Activated T-cell treated with anti-CD3 and anti-CD28 coated beads, Interleukin-2, amount 50 U/mL, for 1 hour (primary cell): ENCODE data around the gene PHLPP1.

Experiments used
- DNase-seq: peaks from one replicate; pipeline ENCODE4 v3.0.0-alpha.2; 2020

Gene PHLPP1

DNA sequence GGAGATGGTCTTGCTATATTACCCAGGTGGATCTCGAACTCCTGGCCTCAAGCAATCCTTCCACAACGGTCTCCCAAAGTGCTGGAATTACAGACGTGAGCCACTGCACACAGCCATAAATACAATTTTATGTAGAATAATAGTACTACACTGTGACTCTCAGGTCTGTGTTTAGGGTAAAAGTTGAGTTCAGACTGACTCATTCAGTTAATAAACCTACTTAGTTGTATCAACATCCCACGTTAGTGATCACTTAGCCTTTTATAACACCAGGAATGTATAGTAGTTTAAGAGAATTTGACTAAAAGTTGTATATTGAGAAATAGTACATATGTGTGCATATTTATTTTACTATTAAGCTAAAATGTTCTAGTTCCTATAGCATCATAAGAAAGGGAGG is 237.5 kb downstream of the PHLPP1 start:
- no peak for DNase-seq

DNA sequence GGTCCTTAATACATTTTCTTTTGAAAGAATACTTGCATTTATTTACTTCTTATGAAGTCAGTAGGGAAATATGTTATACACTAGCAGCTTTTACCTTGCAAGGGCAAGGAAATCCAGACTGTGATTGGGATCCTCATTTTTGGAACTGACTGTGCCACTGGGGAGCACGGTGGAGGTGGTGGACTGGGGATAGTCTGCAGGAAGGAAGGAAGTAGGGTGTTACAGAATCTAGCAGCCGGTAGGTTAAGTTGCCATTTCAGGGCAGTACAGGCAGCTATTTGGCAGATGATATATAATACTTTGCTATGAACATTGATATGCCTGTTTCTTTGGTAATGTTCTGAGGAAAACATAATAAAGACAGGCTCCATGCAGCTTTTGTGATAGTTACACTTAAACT is 238.3 kb downstream of the PHLPP1 start:
- no peak for DNase-seq

DNA sequence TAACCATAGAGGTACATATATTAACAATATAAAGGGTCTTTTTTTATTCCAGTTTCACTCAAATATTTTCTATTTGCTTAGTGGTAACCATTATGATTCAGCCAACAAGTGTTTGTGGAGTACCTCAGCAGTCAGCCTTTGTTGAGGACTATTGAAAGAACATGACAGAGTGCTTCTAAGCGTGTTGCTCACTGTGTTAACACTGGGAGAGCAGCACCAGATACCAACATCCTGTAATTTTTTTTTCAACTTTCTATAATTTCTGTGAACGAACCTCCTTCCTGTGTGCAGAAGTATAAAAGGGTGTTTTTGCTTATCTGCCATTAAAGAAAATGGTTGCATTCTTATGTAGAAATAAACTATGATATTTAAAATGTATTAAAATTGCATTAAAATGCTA is 239.0 kb downstream of the PHLPP1 start:
- no peak for DNase-seq

DNA sequence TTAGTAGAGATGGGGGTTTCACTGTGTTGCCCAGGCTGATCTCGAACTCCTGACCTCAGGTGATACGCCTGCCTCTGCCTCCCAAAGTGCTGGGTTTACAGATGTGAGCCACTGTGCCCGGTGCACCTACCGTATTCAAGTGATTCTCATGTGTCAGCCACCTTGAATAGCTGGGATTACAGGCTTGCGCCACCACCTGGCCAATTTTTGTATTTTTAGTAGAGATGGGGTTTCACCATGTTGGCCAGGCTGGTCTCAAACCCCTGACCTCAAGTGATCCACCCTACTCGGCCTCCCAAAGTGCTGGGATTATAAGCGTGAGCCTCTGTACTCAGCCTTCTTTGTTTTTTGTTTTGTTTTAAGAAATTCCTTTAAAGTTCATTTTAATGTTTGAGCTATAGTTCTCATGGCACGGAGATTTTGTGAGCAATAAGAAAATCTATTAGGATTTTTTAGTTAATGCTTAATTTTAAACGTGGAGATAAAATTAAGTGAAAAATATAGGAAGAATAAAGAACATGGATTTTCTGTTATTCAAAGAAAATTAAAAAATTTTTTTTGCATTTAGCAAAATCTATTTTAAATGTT is 242.6 kb downstream of the PHLPP1 start:
- peak; percentile 22 for DNase-seq

DNA sequence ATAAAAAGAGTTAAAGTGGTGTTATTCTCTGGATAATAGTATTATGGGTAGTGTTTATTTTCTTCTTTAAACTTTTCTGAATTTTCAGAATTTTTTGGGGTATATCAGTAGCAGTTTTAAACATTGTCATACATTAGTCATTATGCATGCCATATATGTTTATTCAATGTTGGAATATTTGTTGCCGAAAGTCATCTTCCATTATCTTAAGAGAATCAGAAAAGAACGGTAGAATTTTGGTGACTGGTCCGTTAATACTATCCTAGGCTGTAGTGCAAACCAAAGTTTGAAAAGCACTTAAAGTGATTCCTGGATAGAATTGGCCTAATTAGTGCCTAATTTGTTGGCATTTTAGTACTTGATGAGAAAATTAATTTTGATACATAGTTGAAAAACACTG is 244.1 kb downstream of the PHLPP1 start:
- no peak for DNase-seq

DNA sequence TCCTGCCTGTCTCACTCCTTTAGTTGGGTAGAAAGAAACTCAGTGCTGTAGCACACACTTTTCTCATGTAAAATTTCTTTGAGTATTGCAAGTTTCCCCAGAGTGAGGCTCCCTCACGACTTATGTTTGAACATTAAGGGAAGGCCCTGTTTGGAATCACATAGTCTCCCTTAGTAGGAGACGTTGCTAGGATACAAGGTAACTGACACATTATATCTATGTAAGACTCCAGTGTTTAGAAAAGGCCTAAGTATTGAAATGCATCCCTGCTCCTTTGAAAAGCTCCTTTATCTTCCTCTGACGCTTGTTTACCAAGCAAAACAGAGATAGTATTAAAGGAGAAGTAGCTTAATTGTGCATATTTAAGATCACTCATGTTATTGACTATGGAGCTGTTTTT is 248.2 kb downstream of the PHLPP1 start:
- no peak for DNase-seq

DNA sequence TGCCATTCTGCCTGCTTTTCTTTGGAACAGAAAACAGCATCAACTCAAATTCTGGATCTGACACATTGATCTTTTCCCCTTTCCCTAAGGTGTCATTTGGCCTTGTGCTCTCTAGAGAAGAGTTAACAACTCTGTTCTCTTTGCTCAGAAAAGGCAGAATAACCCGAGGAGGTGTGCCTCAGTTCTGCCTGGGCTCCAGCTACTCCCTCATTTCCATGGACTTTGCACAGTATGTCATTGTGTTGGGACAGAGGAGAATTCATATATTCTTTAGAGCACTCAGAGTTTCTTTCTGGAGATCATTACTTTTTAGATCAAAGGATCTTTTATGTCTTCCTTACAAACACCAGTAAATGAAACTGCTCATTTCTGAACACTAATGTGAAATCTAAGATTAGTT is 249.1 kb downstream of the PHLPP1 start:
- no peak for DNase-seq

DNA sequence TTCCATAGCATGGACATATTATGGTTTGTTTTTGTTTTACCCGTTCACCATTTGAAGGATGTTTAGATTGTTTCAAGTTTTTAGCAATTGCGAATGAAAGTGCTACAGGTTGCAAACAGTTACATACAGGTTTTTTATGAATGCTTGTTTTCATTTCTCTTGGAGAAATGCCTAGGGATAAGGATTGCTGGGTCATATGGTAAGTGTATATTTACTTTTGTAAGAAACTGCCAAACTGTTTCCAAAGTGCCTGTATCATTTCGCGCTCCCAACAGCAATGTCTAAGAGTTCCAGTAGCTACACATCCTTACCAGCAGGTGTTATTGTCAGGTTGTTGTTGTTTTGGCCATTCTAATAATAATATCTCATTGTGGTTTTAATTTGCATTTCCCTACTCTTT is 251.7 kb downstream of the PHLPP1 start:
- no peak for DNase-seq

DNA sequence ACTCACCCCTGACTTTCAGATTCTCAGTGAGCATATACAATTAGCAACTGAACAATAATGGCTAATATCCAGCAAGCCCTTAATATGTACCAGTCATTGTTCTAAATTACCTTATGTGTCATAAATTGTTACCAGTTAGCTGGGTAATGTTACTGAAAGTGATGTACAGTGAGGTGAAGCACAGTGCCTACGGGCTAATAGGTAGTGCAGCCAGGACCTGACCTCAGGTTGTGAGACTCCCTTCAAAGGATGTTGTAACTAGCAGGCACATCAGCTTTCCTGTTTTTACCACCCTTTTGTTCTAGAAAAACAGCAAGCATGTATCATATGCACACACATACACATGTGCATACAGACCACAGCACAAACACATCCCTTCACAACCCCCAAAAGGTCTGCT is 258.3 kb downstream of the PHLPP1 start:
- DNase-seq: no peak

DNA sequence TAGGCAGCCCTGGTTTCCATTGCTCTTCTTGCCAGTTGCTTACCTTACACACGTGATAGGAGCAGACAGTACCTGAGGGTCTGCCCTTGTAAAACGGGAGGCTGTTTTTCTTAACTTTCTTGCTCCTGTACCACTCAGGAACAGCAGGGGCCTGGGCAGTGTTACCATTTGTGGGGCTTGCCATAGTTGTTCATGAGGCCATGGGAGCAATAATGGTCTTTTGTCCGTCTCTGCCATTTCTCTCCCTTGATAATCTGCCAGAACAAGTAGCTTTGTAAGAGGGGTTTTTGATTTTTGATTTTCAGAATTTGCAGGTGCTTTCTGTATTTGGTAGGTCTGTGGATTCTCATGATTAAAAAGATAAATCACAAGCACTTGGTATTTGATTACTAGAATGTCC is 259.0 kb downstream of the PHLPP1 start:
- no peak for DNase-seq

DNA sequence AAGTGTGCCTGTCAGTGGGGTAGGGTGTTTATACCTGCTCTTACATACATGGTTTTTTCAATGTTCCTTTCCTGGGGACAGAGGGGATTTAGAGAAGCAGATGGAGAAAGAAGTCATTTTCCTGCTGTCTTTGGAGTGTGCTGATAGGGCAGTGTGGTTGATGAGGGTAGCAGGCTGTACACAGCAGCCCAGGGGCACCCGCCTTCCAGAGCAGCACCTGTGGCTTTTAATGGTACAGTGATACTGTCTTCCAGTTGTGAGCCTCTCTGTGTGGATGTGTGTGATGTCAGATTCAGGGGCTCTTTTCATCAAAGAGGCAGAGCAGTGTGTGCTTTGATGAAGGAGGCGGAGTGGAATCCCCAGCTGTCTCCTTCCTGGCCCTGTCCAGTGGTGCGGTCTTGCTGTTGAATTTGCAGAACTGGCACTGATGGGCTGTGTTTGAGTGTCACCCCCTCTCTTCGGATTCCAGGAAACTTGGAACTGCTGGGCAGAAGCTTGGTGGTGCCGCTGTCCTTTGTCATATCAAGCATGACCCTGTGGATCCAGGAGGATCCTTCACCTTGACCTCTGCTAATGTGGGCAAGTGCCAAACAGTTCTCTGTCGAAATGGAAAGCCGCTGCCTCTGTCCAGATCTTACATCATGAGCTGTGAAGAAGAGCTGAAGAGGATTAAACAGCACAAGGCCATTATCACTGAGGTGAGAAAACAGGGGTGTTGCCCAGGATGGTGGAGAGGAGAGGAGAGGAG is 259.8 kb downstream of the PHLPP1 start:
- DNase-seq: no peak

DNA sequence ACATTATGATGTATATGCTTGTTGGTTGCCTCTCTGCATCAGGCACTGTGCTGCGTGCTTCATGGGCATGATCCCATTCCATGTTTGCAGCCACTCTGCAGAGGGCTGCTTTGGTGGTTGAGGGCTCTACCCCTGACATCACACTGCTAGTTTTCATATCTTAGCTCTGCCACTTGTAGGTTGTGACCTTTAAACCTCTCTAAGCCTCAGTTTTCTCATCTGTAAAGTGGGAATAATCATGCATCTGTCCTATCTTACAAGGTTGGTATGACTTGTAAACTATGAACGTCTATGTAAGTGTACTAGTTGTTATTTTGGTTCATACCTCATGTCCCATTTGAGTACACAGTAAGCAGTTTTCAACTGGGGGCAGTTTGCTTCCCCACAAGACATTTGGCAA is 260.4 kb downstream of the PHLPP1 start:
- DNase-seq: no peak

DNA sequence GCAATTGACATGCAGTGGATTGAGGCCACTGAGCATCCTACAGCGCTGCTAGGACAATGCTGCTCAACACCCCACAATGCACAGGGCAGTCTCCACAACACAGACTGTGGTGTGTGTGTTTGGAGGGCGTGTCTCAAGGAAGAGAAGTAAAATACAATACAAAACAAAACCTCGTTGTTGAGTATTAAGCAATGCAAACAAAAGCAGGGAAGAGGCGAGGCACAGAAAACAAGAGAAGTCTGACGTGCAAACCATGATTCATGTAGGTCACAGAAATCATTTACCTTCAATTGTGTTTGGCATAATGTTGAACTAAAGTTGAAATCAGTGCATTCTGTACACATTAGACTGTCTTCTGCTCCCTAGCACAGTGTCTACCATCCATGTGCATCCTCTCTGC is 260.9 kb downstream of the PHLPP1 start:
- no peak for DNase-seq

DNA sequence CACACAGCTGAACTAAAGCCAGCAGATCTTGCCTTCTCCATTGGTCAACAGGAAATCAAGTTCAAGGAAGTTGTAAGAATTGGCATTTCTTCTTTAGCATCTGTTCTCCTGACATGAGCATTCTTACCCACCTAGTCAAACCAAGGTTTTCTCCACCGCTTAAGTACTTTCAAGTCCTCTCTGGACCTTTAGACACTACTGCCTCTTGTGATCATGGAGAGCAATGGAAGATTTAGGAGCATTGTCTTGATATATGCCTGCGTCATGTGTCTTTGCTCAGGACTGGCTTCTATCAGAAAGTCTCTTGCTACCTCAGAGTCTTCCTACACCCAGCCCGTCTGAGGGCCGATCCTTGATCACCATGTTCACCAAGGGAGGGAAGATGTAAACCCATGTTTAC is 262.2 kb downstream of the PHLPP1 start:
- DNase-seq: no peak

DNA sequence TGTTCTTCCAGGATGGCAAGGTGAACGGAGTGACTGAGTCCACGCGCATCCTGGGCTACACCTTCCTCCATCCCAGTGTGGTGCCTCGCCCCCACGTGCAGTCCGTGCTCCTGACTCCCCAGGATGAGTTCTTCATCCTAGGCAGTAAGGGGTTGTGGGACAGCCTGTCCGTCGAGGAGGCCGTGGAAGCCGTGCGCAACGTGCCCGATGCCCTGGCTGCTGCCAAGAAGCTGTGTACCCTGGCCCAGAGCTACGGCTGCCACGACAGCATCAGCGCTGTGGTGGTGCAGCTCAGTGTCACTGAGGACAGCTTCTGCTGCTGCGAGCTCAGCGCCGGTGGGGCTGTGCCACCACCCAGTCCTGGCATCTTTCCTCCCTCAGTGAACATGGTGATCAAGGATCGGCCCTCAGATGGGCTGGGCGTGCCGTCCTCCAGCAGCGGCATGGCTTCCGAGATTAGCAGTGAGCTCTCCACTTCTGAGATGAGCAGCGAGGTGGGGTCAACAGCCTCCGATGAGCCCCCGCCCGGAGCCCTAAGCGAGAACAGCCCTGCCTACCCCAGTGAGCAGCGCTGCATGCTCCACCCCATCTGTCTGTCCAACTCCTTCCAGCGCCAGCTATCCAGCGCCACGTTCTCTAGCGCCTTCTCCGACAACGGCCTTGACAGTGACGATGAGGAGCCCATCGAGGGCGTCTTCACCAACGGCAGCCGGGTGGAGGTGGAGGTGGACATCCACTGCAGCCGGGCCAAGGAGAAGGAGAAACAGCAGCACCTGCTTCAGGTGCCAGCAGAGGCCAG is 263.1 kb downstream of the PHLPP1 start:
- no peak for DNase-seq

DNA sequence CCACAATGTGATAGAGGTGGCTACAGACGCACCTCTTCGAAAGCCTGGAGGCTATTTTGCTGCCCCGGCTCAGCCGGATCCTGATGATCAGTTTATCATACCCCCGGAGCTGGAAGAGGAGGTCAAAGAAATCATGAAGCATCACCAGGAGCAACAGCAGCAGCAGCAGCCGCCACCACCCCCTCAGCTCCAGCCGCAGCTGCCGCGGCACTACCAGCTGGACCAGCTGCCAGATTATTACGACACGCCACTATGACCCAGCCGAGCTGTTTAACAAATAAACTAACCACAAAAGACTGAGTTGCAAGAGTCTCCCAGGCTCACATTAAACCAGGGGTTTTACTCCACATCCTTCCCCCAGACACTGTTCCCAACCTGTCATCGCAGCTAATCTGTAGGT is 263.8 kb downstream of the PHLPP1 start:
- DNase-seq: no peak

DNA sequence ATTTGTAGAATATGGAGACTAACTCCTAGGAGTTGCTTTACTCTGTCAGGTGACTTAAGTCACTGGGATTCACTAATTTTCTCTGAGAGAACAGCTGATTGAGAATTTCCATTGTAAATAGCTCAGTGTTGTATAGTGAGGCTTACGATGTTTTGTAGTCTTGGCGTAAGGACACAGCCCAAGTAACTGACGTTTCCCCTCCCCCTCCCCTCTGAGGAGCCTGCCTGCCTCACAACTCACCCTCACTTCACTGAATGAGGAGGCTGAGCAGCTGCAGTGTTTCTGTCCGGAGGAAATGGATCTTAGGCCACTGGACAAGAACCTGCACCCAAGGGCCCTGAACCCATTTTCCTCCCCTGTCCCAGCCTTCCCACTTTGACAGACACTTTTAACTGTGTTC is 264.6 kb downstream of the PHLPP1 start:
- no peak for DNase-seq

DNA sequence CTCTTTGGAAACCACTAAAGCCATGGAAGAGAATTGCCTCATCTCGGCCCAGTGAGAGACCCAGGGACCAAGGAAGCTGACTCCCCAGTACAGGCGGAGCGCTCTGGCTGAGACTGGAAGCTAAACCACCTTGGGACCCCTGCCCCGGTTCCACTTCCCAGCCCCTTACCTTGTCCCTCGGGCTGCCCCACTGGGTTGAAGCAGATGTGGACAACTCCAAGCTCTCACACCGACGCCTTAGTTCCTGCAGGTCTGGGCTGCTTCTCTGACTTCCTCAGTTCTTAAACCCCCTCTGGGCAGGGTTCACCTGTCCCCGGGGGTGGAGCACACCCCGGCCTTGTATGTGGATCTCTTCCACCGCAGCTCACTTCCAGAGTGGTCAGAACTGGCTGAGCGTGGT is 266.2 kb downstream of the PHLPP1 start:
- DNase-seq: no peak

DNA sequence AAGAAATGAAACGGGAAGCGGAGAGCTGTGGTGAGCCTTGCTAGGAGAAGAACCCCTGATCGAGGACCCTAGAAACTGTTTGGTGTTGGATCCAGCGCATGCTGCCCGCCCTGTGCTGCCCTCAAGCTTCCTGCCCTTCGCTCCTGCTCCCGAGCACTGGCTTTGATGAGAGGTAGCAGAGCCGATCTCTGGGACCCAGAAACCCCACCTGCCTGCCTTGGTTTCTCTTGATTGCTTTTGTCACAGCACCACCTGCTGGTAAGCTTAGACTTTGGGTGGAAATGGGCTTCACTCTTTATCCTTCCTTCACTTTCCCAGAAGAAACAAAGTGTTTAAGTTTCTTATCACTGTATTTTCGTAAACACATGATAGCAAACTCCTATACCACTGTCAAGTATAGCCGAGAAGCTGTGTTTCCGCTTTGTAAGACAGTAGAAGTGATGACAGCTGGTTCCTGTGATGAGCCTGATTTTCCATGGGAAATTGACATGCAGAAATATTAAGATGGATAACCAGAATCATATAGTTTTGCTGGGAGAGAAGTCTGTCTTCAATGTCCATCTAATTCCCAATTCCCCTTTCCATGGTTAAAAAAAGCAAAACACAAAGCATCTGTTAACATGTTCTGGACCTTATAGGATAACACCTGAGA is 267.4 kb downstream of the PHLPP1 start:
- peak; percentile 43 for DNase-seq

DNA sequence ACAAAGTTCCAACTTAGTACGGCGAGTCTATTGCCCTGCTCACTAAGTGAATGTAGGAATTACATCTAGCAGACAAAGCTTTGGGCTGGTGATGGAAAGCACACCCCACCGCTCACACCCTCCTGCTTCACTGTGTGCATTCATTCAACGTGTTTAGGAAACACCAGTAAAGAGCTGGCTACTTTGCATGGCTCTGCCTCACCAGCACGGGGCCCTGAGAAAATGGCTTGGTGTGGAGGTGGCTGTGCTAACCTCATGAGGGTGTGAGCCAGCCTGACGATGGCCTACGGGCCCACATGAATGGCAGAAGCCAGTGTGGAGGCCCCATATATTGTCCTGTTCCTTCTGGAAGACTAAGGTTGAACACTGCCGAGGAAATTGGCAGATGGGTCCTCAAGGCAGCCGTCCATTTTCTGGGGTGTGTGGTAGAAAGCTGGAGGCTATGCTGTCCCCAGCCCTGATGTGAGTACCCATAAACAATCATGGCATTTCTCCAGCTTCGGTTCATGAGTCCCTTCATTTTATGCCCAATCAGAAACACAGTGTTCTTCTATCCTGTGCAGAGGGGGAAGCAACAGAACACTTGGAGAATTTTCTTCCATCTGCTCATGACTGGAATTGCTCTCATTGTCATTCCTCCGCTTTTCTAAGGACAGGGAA is 269.4 kb downstream of the PHLPP1 start:
- no peak for DNase-seq

DNA sequence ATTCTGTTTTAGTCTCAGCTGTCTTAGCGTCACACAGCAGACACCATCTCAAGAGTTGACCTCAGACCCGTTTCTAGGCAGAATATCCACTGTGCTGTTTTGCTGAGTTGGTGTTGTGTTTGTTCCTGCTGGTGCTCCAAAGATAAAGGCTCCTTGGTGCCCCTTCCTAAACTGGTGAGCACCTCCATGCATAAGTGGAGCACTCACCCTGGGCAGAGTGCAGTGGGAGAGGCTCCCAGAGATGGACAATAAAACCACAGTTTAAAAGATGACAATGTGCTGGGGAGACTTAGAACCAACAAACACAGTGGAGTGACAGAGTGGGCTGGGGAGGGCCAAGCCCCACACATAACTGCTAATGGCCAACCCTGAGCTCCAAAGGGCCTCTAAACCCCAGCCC is 271.1 kb downstream of the PHLPP1 start:
- no peak for DNase-seq

DNA sequence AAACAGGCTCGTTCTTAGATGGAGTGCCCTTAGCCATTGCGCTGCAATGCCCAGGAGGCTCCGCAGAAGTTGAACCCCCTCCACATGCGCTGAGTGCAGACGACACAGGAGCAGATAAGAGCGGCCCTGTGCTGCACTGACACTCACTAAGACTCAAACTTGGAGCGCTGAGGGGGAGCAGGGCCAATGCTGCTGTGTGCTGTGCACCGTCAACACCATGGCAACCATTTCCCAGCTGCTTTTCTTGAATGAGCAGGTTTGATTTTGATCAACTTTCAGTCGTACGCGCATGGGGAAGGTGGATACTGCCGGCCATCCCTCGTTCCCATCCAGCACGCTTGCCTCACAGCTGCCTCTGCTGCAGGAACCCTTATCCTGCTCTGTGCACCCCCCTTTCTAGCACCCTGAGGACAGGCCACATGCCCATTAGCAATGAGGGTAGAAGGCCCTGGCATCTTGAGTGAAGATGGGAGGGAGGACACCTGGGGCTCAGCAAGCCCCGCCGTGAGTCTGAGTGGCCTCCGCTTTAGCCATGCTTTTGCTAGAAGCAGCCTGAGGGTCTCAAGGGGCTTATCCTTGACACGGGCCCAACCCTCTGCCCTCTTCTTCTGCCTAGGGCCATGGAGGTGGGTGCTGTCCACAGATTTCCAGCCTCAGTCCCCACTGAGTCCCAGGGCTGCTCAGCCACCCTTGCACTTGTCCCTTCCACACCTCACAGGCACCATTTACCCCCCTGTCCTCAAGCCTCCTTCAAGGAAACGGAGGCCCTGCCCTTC is 271.9 kb downstream of the PHLPP1 start:
- no peak for DNase-seq
